Measurements from ENCODE around the gene SLC2A4. TPM values are rescaled to one million over a fixed set of nuclear protein-coding genes. Genes with fewer than 3 reads are reported as not detected.

Gene SLC2A4
- total RNA-seq, 1 donor from 2014 or later: not detected

GRCh38 chr17:7263801-7264078 is 17.8 kb upstream of the SLC2A4 start:
- intact Hi-C loops (cut with micrococcal nuclease): loop anchor here (5.0 kb wide), 1 partner anchor 34 kb away; no protein-coding TSS in a partner anchor
- ChIA-PET CTCF (interaction anchor here (1.0 kb wide), 1 partner anchor 32 kb away, joined by 3 read pairs; no protein-coding TSS in a partner anchor), POLR2A (interaction anchor here (0.5 to 1.1 kb wide), 2 partner anchors 26 to 32 kb away, joined by 5 read pairs; no protein-coding TSS in a partner anchor)
- peaks cover 17% of the 10 kb centered on the region for H3K27me3 Mint-ChIP-seq
- no peaks in the 10 kb centered on the region for H3K9me3 Mint-ChIP-seq
- H3K4me1 Mint-ChIP-seq: peaks cover 29% of the 10 kb centered on the region
- ATAC-seq (ENCODE audit: low read depth) (no peak), DNase-seq (no peak)
- H3K27ac Mint-ChIP-seq: no peak overlapping the region
- no peak for TF ChIP-seq CTCF (IDR thresholded peaks at IDR 0.05)
- H3K4me3 Mint-ChIP-seq: peak overlapping the region; percentile 77
- H3K36me3 Mint-ChIP-seq (ENCODE audit: low read depth): peaks cover 7% of the 10 kb centered on the region

- no peak overlapping the region for H3K4me3 Mint-ChIP-seq
- POLR2A ChIA-PET: interaction anchor here (0.6 to 1.5 kb wide), 2 partner anchors 30 to 134 kb away, joined by 3 to 5 read pairs; no protein-coding TSS in a partner anchor
- intact Hi-C loops (cut with micrococcal nuclease): no loop called here
- peaks cover 19% of the 10 kb centered on the region for H3K4me1 Mint-ChIP-seq
- CTCF ChIA-PET: interaction anchor here (1.1 kb wide), 1 partner anchor 13 kb away, joined by 3 read pairs; no protein-coding TSS in a partner anchor
- DNase-seq (no peak), ATAC-seq (ENCODE audit: low read depth) (no peak)
- H3K27ac Mint-ChIP-seq: no peak overlapping the region
- no peaks in the 10 kb centered on the region for H3K9me3 Mint-ChIP-seq
- TF ChIP-seq CTCF (IDR thresholded peaks at IDR 0.05): no peak
- H3K36me3 Mint-ChIP-seq (ENCODE audit: low read depth): no peaks in the 10 kb centered on the region
- peaks cover 19% of the 10 kb centered on the region for H3K27me3 Mint-ChIP-seq
Observed at GRCh38 chr17:7266784-7267183, 14.7 kb upstream of the SLC2A4 start.

DNA sequence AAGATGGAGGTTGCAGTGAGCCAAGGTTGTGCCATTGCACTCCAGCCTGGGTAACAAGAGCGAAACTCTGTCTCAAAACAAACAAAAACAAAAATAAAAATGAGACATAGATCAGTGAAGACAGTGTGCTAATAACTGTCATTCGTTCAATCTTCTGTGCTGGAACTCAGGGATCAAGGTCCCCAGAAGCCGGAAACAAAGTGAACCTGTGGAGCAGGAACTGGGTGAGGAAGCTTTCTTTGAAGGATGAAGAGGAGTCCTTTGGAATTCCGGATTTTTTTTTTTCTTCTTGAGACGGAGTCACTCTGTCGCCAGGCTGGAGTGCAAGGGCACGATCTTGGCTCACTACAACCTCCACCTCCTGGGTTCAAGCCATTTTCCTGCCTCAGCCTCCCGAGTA is 2.1 kb upstream of the SLC2A4 start:
- Mint-ChIP-seq H3K4me1 (peaks cover 14% of the 10 kb centered on the region), H3K36me3 (ENCODE audit: low read depth) (no peaks in the 10 kb centered on the region), H3K27me3 (peaks cover 12% of the 10 kb centered on the region), H3K4me3 (no peak overlapping the region), H3K27ac (no peak overlapping the region), H3K9me3 (no peaks in the 10 kb centered on the region)
- TF ChIP-seq CTCF (IDR thresholded peaks at IDR 0.05): no peak
- ATAC-seq (ENCODE audit: low read depth) (no peak), DNase-seq (no peak)
- ChIA-PET CTCF (interaction anchor here (0.6 to 1.4 kb wide), 2 partner anchors 12 to 409 kb away, joined by 3 to 4 read pairs; partner anchors contain the start of gene WRAP53), POLR2A (interaction anchor here (0.7 kb wide), 1 partner anchor 14 kb away, joined by 3 read pairs; no protein-coding TSS in a partner anchor)
- intact Hi-C loops (cut with micrococcal nuclease): no loop called here

- Mint-ChIP-seq H3K4me3 (peak overlapping the region; percentile 82), H3K9me3 (no peaks in the 10 kb centered on the region), H3K4me1 (peaks cover 14% of the 10 kb centered on the region), H3K36me3 (ENCODE audit: low read depth) (no peaks in the 10 kb centered on the region), H3K27me3 (peaks cover 12% of the 10 kb centered on the region), H3K27ac (peak overlapping the region; percentile 77)
- TF ChIP-seq CTCF (IDR thresholded peaks at IDR 0.05): peak; percentile 42
- ATAC-seq (ENCODE audit: low read depth) (peak; percentile 83), DNase-seq (peak; percentile 82)
- POLR2A ChIA-PET: interaction anchor here (0.5 to 2.2 kb wide), 13 partner anchors 16 to 304 kb away, joined by 3 to 14 read pairs (median 5); partner anchors contain the start of genes GPS2, NEURL4, PHF23 and POLR2A
- intact Hi-C loops (cut with micrococcal nuclease): loop anchor here (1.0 to 5.0 kb wide), 14 partner anchors 16 to 408 kb away; partner anchors contain the start of genes EIF5A, ELP5, NEURL4 and POLR2A
- CTCF ChIA-PET: interaction anchor here (0.6 to 4.5 kb wide), 12 partner anchors 13 to 235 kb away, joined by 3 to 38 read pairs (median 4); partner anchors contain the start of genes ACAP1 and TMEM102
Observed at GRCh38 chr17:7280519-7281073, 922 bp upstream of the SLC2A4 start.

All from activated B cell treated with CpG ODN at 0.5 μM for 24 hours (primary cell).